Lower leg skin (tissue), 3 donors: ENCODE results near the gene NSUN6.

Experiments used
- CTCF ChIP-seq, 3 donors: fragments of 450-650 bp; IDR thresholded peaks; one replicate each; pipeline ENCODE4 v1.5.1; 2016; ENCODE audit warnings: antibody characterized with exemption in 3 of 3, mild to moderate bottlenecking in 3 of 3, moderate library complexity in 2 of 3
- POLR2A ChIP-seq, 2 donors: fragments of 450-650 bp; IDR thresholded peaks; one replicate each; pipeline ENCODE4 v1.6.1; 2016 to 2017; ENCODE audit warnings: antibody characterized with exemption in 2 of 2, mild to moderate bottlenecking in 1 of 2, moderate library complexity in 1 of 2

- TF ChIP-seq CTCF (IDR thresholded peaks at IDR 0.05) (no peak), POLR2A (IDR thresholded peaks at IDR 0.05) (no peak)
These were observed 5.3 kb upstream of the NSUN6 start for GRCh38 chr10:18656724-18657123.
